GM13976 (cell line): ENCODE results near the gene CLIC5.

ENCODE experiments used
- DNase-seq: peaks from one replicate; pipeline ENCODE4 v3.0.0; 2012; ENCODE audit warnings: low spot score
- in situ Hi-C: fragments of 300-500 bp; cut with MboI; formaldehyde crosslinking; loops from one replicate; pipeline ENCODE4 v1.12.0; 2022; ENCODE audit warnings: low sequenced_read_pairs, mixed read lengths, inconsistent platforms; ENCODE audit not compliant: unreplicated experiment
- TF ChIP-seq, protein P1 (sequence below): IDR thresholded peaks from 2 replicates; pipeline ENCODE4 v1.5.1; 2012; ENCODE audit warnings: borderline replicate concordance, mild to moderate bottlenecking; ENCODE audit not compliant: insufficient read depth; ENCODE audit errors: extremely low read depth, missing control alignments, control extremely low read depth

Gene CLIC5

DNA sequence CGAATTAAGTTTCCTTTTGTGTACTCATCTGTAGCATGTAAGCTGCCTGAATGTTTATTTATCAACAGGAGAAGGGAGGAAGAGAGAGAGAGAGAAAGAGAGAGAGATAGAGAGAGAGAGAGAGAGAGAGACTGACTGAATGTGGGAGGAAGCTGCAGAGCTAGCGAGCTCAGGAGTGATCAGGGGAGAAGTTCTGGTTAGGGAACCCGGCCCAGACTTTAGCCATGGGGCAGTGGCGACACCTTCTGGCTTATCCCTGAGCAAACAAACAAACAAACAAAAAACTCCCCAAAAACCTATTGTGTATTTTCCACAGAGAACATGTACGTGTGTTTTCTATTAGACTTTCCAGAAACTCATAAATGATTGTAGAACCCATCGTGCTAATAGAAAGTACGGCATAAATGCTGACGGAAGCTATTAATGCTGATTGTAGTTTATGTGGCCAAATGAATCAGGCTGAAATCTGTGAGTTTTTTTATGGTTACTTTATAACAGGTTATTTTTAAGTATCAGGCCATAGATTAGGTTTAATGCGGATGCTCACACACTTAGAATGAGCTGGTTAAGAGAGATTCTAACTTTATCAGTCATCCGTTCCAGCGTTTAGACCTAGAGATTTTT, 92.8 kb downstream of the CLIC5 start:
- peak; percentile 41 for DNase-seq
- in situ Hi-C loops, result loop anchor here (10.0 to 25.0 kb wide), 2 partner anchors 211 to 1258 kb away; no protein-coding TSS in a partner anchor
- TF ChIP-seq, protein P1, sequence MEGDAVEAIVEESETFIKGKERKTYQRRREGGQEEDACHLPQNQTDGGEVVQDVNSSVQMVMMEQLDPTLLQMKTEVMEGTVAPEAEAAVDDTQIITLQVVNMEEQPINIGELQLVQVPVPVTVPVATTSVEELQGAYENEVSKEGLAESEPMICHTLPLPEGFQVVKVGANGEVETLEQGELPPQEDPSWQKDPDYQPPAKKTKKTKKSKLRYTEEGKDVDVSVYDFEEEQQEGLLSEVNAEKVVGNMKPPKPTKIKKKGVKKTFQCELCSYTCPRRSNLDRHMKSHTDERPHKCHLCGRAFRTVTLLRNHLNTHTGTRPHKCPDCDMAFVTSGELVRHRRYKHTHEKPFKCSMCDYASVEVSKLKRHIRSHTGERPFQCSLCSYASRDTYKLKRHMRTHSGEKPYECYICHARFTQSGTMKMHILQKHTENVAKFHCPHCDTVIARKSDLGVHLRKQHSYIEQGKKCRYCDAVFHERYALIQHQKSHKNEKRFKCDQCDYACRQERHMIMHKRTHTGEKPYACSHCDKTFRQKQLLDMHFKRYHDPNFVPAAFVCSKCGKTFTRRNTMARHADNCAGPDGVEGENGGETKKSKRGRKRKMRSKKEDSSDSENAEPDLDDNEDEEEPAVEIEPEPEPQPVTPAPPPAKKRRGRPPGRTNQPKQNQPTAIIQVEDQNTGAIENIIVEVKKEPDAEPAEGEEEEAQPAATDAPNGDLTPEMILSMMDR, result peak; percentile 71

DNA sequence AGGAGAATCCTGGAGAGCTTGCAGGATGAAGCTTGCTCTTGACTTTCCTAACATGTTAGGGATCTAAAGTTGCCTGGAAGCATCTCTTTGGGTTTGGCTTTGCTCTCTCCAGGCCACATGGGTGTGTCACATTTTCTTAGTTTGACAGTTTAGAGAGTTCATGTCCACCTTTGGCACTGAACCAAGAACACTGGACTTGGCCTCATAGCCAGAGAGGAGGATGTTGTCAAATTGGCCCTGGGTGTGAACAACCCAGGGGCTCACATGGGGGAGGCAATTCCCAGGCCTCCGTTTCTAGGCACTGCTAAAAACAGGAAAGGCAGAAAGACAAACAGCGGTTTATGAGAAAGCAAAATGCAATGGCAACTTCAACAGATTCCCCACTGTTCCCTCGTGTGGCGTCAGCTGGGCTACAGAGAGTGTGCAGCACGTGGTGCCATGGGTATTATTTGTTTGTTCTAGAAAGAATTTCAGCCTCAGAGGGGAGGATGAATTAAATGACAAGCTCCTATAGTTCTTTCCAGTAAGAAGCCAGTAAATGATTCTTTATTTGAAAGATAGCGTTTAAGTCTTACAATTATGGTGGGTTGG, 93.9 kb downstream of the CLIC5 start:
- TF ChIP-seq, protein P1, result no peak
- in situ Hi-C loops, result loop anchor here (10.0 to 25.0 kb wide), 2 partner anchors 209 to 1257 kb away; no protein-coding TSS in a partner anchor
- DNase-seq, result no peak

DNA sequence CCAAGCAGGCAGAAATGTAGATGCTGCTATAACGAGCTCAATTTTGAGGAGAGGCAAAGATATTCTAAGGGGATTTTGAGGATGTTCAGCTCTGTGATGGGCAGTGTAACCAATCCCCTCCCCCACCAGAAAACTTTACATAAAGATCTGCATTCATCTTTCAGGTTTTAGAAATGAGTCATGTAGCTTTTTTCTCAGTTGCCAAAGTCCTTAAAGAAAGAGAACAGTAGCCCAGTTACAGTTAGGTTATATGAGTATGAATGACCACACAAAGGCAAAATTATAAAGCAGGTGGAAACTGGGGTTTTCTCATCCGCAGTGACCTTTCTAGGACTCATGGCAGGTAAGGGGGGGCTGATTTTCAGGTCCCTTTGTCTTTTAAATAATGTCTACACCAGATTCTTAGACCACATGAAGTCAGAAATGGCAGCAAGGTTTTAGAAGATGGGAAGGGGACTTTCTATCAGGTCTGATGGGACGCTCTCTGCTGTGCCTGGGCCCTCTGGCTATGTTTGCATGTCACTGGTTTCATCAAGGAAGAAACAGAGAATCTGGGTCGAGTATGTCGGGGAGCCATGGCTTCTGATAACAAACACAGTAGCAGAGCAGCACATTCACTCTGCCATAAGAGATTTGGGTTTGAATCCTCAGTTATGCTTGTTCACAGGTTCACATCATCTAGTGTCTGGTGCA, 94.7 kb downstream of the CLIC5 start:
- in situ Hi-C loops, result loop anchor here (10.0 to 25.0 kb wide), 2 partner anchors 209 to 1256 kb away; no protein-coding TSS in a partner anchor
- TF ChIP-seq, protein P1, result no peak
- DNase-seq, result peak; percentile 44

DNA sequence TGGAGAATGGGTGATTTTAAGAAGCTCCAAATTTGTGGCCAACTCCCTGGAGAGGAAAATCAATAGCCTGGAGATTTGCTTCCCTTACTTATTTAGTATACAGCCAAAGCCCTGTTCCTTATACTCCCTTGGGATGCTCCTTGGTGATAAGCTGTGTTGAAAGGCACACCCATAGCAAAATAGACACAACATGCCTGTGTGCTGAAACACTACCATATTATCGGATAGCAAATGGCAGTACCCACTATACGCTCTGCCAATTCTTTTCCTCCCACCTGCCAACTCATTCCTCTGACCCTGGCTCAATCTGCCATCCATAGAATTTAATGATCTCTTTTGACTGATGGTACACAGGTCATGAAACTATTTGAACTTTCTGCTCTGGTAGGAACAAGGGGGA, 98.2 kb downstream of the CLIC5 start:
- TF ChIP-seq, protein P1, result no peak
- DNase-seq, result no peak
- in situ Hi-C loops, result loop anchor here (25.0 kb wide), 1 partner anchor 205 kb away; no protein-coding TSS in a partner anchor

DNA sequence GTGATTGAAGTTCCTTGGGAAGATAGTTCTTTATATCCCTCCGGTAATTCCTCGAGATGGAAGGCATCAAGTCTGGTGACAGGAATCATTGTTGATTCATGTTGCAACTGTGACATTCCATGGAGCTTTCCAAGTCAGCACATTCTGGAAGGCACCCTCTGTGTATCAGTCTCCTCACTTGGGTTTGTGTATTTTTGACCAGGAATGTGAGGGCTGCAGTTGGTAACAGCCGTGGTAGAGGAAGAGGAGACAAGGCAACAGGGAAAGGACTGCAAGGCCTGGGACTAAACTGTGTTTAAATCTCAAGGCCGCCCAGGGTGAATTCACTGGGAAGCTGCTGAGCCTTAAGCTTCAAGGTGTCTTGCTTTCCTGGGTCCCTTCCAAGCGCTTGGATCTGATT, 99.0 kb downstream of the CLIC5 start:
- DNase-seq, result no peak
- TF ChIP-seq, protein P1, result no peak
- in situ Hi-C loops, result loop anchor here (25.0 kb wide), 1 partner anchor 204 kb away; no protein-coding TSS in a partner anchor

DNA sequence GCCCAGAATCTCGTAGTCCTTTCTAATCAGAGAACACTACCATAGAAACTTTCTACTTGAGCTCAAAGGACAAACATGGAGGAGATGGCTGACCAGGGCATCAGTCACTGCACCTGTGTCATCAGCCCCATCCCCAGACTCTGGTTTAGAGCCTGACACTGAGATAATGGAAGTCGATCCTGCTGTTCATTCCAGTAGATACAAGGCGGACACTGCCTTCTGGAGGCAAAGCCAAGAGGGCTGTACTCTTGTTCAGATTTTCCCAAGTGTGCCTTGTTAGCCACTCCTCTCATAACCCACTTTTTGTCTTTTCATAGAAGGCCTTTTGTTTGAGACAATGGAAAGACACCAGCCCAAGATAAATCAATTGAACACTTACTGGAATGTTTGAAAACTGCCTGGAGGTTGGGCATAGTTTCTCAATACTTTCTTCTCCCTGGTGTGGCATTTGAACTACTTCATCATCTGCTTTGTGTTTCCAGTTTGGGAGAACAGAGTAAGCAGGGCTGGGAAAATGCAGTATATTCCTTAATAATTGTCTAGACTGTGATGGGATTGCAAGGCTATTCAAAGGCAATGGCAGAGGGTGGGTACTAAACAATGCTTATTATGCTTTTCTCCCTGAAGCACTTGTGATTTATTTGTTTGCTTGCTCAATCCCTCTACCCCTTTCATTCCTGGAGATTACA, 99.7 kb downstream of the CLIC5 start:
- TF ChIP-seq, protein P1, result no peak
- in situ Hi-C loops, result loop anchor here (25.0 kb wide), 1 partner anchor 204 kb away; no protein-coding TSS in a partner anchor
- no peak for DNase-seq
